Cardiac septum (tissue), 1 donor: ENCODE measurements around the gene PALD1. TPM values are rescaled to one million over a fixed set of nuclear protein-coding genes. Genes with fewer than 3 reads are reported as not detected.

Experiments used
- DNase-seq: peaks from one replicate; pipeline ENCODE4 v3.0.0-alpha.2; 2020; ENCODE audit warnings: low spot score
- intact Hi-C: fragments of 100-400 bp; cut with DNase I; formaldehyde crosslinking; loops from one replicate; pipeline ENCODE4 v1.14.0; 2022
- total RNA-seq: library from RNA; stranded (reverse); fragmentation: NEBNext Ultra II Directional; extraction: Animal tissue kit (Norgen Biotek cat#: 25700); gene quantifications from one replicate; pipeline ENCODE4 v1.2.1, GENCODE V29; 2021
- donor health status: DM: no; HTN: no; CAD: no.

The PALD1 gene
- total RNA-seq, 1 donor from 2014 or later = 5.3 TPM

- intact Hi-C loops = no loop called here
- DNase-seq = no peak
These were observed 66.1 kb downstream of the PALD1 start for GRCh38 chr10:70544431-70545340.

- DNase-seq = no peak
- intact Hi-C loops = no loop called here
These were observed 68.0 kb downstream of the PALD1 start for GRCh38 chr10:70546584-70546983.

- intact Hi-C loops = no loop called here
- DNase-seq = no peak
These were observed 70.9 kb downstream of the PALD1 start for GRCh38 chr10:70549351-70549961.

GRCh38 chr10:70549962-70550458 lies 71.4 kb downstream of the PALD1 start:
- DNase-seq = no peak
- intact Hi-C loops = loop anchor here (2.0 to 5.0 kb wide), 2 partner anchors 209 to 332 kb away; no protein-coding TSS in a partner anchor

- no peak for DNase-seq
- intact Hi-C loops = loop anchor here (2.0 to 5.0 kb wide), 2 partner anchors 208 to 332 kb away; no protein-coding TSS in a partner anchor
These were observed 71.9 kb downstream of the PALD1 start for GRCh38 chr10:70550459-70550858.

- no peak for DNase-seq
- intact Hi-C loops = loop anchor here (2.0 to 5.0 kb wide), 2 partner anchors 207 to 331 kb away; no protein-coding TSS in a partner anchor
These were observed 72.9 kb downstream of the PALD1 start for GRCh38 chr10:70551466-70551865.

- DNase-seq = no peak
- intact Hi-C loops = loop anchor here (2.0 to 5.0 kb wide), 2 partner anchors 207 to 330 kb away; no protein-coding TSS in a partner anchor
These were observed 73.4 kb downstream of the PALD1 start for GRCh38 chr10:70551971-70552422.

GRCh38 chr10:70552586-70552985 lies 74.0 kb downstream of the PALD1 start:
- intact Hi-C loops = loop anchor here (5.0 kb wide), 1 partner anchor 330 kb away; no protein-coding TSS in a partner anchor
- DNase-seq = no peak

GRCh38 chr10:70555371-70555770 lies 76.8 kb downstream of the PALD1 start:
- DNase-seq = no peak
- intact Hi-C loops = no loop called here

- intact Hi-C loops = no loop called here
- no peak for DNase-seq
These were observed 78.7 kb downstream of the PALD1 start for GRCh38 chr10:70557086-70557845.

- intact Hi-C loops = no loop called here
- DNase-seq = no peak
These were observed 79.3 kb downstream of the PALD1 start for GRCh38 chr10:70557876-70558275.

GRCh38 chr10:70558295-70558694 lies 79.7 kb downstream of the PALD1 start:
- intact Hi-C loops = no loop called here
- DNase-seq = no peak

GRCh38 chr10:70558871-70559810 lies 80.6 kb downstream of the PALD1 start:
- intact Hi-C loops = no loop called here
- DNase-seq = peak; percentile 88

- no peak for DNase-seq
- intact Hi-C loops = loop anchor here (5.0 kb wide), 1 partner anchor 112 kb away; the partner anchor contains the start of gene ADAMTS14
These were observed 81.3 kb downstream of the PALD1 start for GRCh38 chr10:70559861-70560260.

GRCh38 chr10:70560511-70560941 lies 82.0 kb downstream of the PALD1 start:
- intact Hi-C loops = loop anchor here (5.0 kb wide), 1 partner anchor 112 kb away; the partner anchor contains the start of gene ADAMTS14
- no peak for DNase-seq

- no peak for DNase-seq
These were observed 82.5 kb downstream of the PALD1 start for GRCh38 chr10:70561070-70561469.

GRCh38 chr10:70561558-70561957 lies 83.0 kb downstream of the PALD1 start:
- intact Hi-C loops = loop anchor here (5.0 kb wide), 1 partner anchor 111 kb away; the partner anchor contains the start of gene ADAMTS14
- no peak for DNase-seq

More at GRCh38 chr10:70561070-70561469, 82.5 kb downstream of the PALD1 start:
- intact Hi-C loops = loop anchor here (5.0 kb wide), 1 partner anchor 111 kb away; the partner anchor contains the start of gene ADAMTS14
